Heart left ventricle (tissue), 13 donors: ENCODE measurements around the gene LYPD6B.

Source experiments
- CTCF ChIP-seq, 12 donors: fragments of 200-600 bp; sonication (generic) in 4 of 12; IDR thresholded peaks; one replicate each; pipeline versions ENCODE4 v1.5.0 to v1.8.0; 2018 to 2022; ENCODE audit warnings: antibody characterized with exemption in 12 of 12, mild to moderate bottlenecking in 5 of 12
- POLR2A ChIP-seq, 2 donors: fragments of 450-650 bp; IDR thresholded peaks; one replicate each; pipeline ENCODE4 v1.6.1; 2017; ENCODE audit warnings: antibody characterized with exemption in 2 of 2, mild to moderate bottlenecking in 2 of 2, moderate library complexity in 2 of 2
- donor health status: ischemic (EF 13 %, LVEDD 7.1; RV severe dilation, severe dysfunction).
- donor health status: DM: no; HTN: yes; CAD: no.
- donor health status: DM: no; HTN: no; CAD: no.
- donor health status: ischemic (EF 25% LVEDD 6.9; RV normal size, moderate dysfunction).
- donor health status: ischemic (EF 25% LVEDD 5.7; RV mildly dilated, moderate dysfunction).
- donor health status: ischemic (EF 35%, LVEDD 5.7; RV mildly dilated, moderate dysfunction).
- donor health status: nonischemic (EF 11% LVEDD 7.7; RV severe dilation, severe dysfunction).
- donor health status: DM: yes; HTN: yes; CAD: no.
- donor health status: PGD.
- donor health status: ischemic (EF 29% LVEDD 5.4; RV normal size, mild dysfunction).
- donor health status: nonischemic (EF 23%, LVEDD 6.1; RV moderate dilation, normal function).

- TF ChIP-seq POLR2A (IDR thresholded peaks at IDR 0.05) (no peak), CTCF (IDR thresholded peaks at IDR 0.05) (no peak)
Measured at GRCh38 chr2:149028377-149028776, 10.1 kb upstream of the LYPD6B start.
